K562 (cell line): ENCODE results near the gene NRN1L. TPM values are rescaled to one million over a fixed set of nuclear protein-coding genes. Genes with fewer than 3 reads are reported as not detected.

ENCODE experiments used
- ILK ChIP-seq: fragments of 450-650 bp; IDR thresholded peaks from 2 replicates; pipeline ENCODE4 v1.6.1; 2016; ENCODE audit warnings: missing genetic modification characterization, low read depth, mild to moderate bottlenecking, missing compliant biosample characterization, moderate library complexity, borderline replicate concordance
- JUN ChIP-seq, 2 experiments: sonication (generic) in 1 of 2; formaldehyde crosslinking in 1 of 2; IDR thresholded peaks; 2 replicates each; pipeline versions ENCODE4 v1.6.1 to v1.8.0; 2012 to 2022; ENCODE audit warnings: borderline replicate concordance in 2 of 2, mild to moderate bottlenecking in 2 of 2, improper control_type of control experiment in 1 of 2, low read depth in 1 of 2, low read length in 1 of 2, missing genetic modification reagents in 1 of 2
- MLX ChIP-seq, 2 experiments: fragments of 450-650 bp in 1 of 2; sonication (generic) in 1 of 2; formaldehyde crosslinking; conservative IDR thresholded peaks; 2 replicates each; pipeline versions ENCODE4 v1.4.0 to v1.8.1; 2020 to 2022; ENCODE audit warnings: mild to moderate bottlenecking in 1 of 2, missing genetic modification reagents in 1 of 2
- MYNN ChIP-seq, 2 experiments: sonication (generic); formaldehyde crosslinking in 1 of 2; IDR thresholded peaks; 2 replicates each; pipeline versions ENCODE4 v1.5.0 to v1.6.1; 2016 to 2020; ENCODE audit warnings: antibody characterized with exemption in 1 of 2, missing genetic modification reagents in 1 of 2
- POLR2G ChIP-seq: fragments of 200-400 bp; formaldehyde crosslinking; IDR thresholded peaks from 2 replicates; pipeline ENCODE4 v1.6.1; 2017; ENCODE audit warnings: low read depth, mild to moderate bottlenecking, antibody characterized with exemption, low read length, moderate library complexity
- SMARCA4 ChIP-seq: fragments of 450-650 bp; IDR thresholded peaks from 2 replicates; pipeline ENCODE4 v1.6.1; 2016
- SMARCC2 ChIP-seq: fragments of 450-650 bp; IDR thresholded peaks from 2 replicates; pipeline ENCODE4 v1.6.1; 2017; ENCODE audit warnings: antibody characterized with exemption, moderate library complexity, mild to moderate bottlenecking, low read depth
- SOX6 ChIP-seq: fragments of 450-650 bp; IDR thresholded peaks from 2 replicates; pipeline ENCODE4 v1.6.1; 2014; ENCODE audit warnings: mild to moderate bottlenecking
- ZBTB11 ChIP-seq, 3 experiments: fragments of 200-800 bp in 1 of 3; fragments of 250-450 bp in 1 of 3; fragments of 450-650 bp in 1 of 3; sonication (Bioruptor Pico) in 1 of 3; sonication (Bioruptor generic) in 1 of 3; formaldehyde crosslinking in 1 of 3; IDR thresholded peaks; 2 replicates each; pipeline versions ENCODE4 v1.6.1 to v1.8.0; 2016 to 2022; ENCODE audit warnings: mild to moderate bottlenecking in 2 of 3, missing genetic modification characterization in 2 of 3, missing compliant biosample characterization in 1 of 3, moderate library complexity in 1 of 3
- ZBTB5 ChIP-seq: fragments of 450-650 bp; IDR thresholded peaks from 2 replicates; pipeline ENCODE4 v1.6.1; 2017; ENCODE audit warnings: antibody characterized with exemption
- ZNF318 ChIP-seq, 2 experiments: fragments of 450-650 bp; IDR thresholded peaks; 2 replicates each; pipeline ENCODE4 v1.6.1; 2016; ENCODE audit warnings: mild to moderate bottlenecking in 2 of 2, borderline replicate concordance in 1 of 2, low read depth in 1 of 2, moderate library complexity in 1 of 2
- polyA plus RNA-seq, 8 experiments: library from polyadenylated mRNA; depleted of rRNA in 4 of 8; stranded (reverse) in 5 of 8; unstranded in 3 of 8; fragments of >200 nt; fragmentation: Nextera tagmentation in 2 of 8; fragmentation: Illumina TruSeq in 1 of 8; extraction: Ambion mirVana in 2 of 8; extraction: Trizol in 1 of 8; gene quantifications; 2 replicates each; pipeline versions ENCODE4 v1.2.1 to v1.2.3, GENCODE V29; 2011 to 2014; ENCODE audit warnings: inconsistent platforms in 1 of 8, missing spikeins in 1 of 8
- total RNA-seq, 7 experiments: library from RNA; depleted of rRNA in 6 of 7; stranded (reverse); fragments of >200 nt in 6 of 7; fragmentation: Illumina TruSeq in 2 of 7; extraction: Trizol in 2 of 7; gene quantifications; 2 replicates each; pipeline versions ENCODE4 v1.2.1 to v1.2.3, GENCODE V29; 2011 to 2021; ENCODE audit warnings: low replicate concordance in 1 of 7

NRN1L gene
- total and polyA plus RNA-seq, 9 of the 15 experiments (the other 6 are each of a cell fraction or from before 2014, with no cell fraction given), result 0.22 to 0.86 (median 0.61) TPM; not detected in 5

GRCh38 chr16:67917852-67918236 lies 33.2 kb downstream of the NRN1L start (continued):
- TF ChIP-seq ZNF318 (IDR thresholded peaks at IDR 0.05; ENCODE audit: borderline replicate concordance in 1 of 2, low read depth in 1 of 2) (no peak), MLX (CRISPR knock-in tag; conservative IDR thresholded peaks at IDR 0.05) (no peak), POLR2G (no peak), SMARCA4 (peak; percentile 70), ZBTB5 (no peak), ZBTB11 (CRISPR knock-in tag; IDR thresholded peaks at IDR 0.05) (no peak), JUN (IDR thresholded peaks at IDR 0.05; ENCODE audit: borderline replicate concordance, low read depth, low read length) (peak; percentile 95), JUN (CRISPR knock-in tag; IDR thresholded peaks at IDR 0.05; ENCODE audit: borderline replicate concordance) (no peak), SOX6 (no peak), SMARCC2 (no peak), ILK (tag) (no peak), MYNN (IDR thresholded peaks at IDR 0.05) (no peak), MYNN (CRISPR knock-in tag; IDR thresholded peaks at IDR 0.05) (no peak)
